Colonic mucosa (tissue), 4 donors: Measurements from ENCODE around the gene DHX8. TPM values are rescaled to one million over a fixed set of nuclear protein-coding genes. Genes with fewer than 3 reads are reported as not detected.

Source experiments
- DNase-seq: peaks from one replicate; pipeline ENCODE4 v3.0.0-alpha.2; 2020
- H3K27ac ChIP-seq: fragments of 200-600 bp; one replicate; pipeline ENCODE4 v1.8.0; 2021
- H3K27me3 ChIP-seq: fragments of 200-600 bp; one replicate; pipeline ENCODE4 v1.8.0; 2021
- H3K36me3 ChIP-seq: fragments of 200-600 bp; one replicate; pipeline ENCODE4 v1.8.0; 2021
- H3K4me1 ChIP-seq: fragments of 200-600 bp; one replicate; pipeline ENCODE4 v1.8.0; 2021; ENCODE audit warnings: mild to moderate bottlenecking
- H3K4me3 ChIP-seq: fragments of 200-600 bp; one replicate; pipeline ENCODE4 v1.8.0; 2021
- H3K9ac ChIP-seq, 2 donors: one replicate each; pipeline ENCODE4 v1.7.0; 2013; ENCODE audit warnings: control low read depth in 2 of 2, low read depth in 2 of 2, low read length in 2 of 2
- H3K9me3 ChIP-seq: fragments of 200-600 bp; one replicate; pipeline ENCODE4 v1.8.0; 2021
- CTCF ChIP-seq: fragments of 200-600 bp; IDR thresholded peaks from one replicate; pipeline ENCODE4 v1.8.0; 2022; ENCODE audit warnings: antibody characterized with exemption, mild to moderate bottlenecking
- intact Hi-C: fragments of 100-400 bp; cut with DNase I; formaldehyde crosslinking; loops from one replicate; pipeline ENCODE4 v1.14.1; 2022
- total RNA-seq, 2 donors: library from RNA; stranded (reverse); fragmentation: NEBNext Ultra II Directional in 1 of 2; extraction: Animal tissue kit (Norgen Biotek cat#: 25700) in 1 of 2; gene quantifications; one replicate each; pipeline ENCODE4 v1.2.1, GENCODE V29; 2021
- donor health status: healthy.
- donor health status: DM: no; HTN: no; CAD: no.
- donor health status: DM: no; HTN: no; CAD: no.

DHX8 gene
- total RNA-seq, 2 donors from 2014 or later: 44.5 to 47.6 TPM

- Histone ChIP-seq H3K27ac (no peak overlapping the region), H3K4me3 (no peak overlapping the region), H3K9ac (no peak overlapping the region), H3K4me1 (no peaks in the 10 kb centered on the region), H3K27me3 (peaks cover 2% of the 10 kb centered on the region), H3K36me3 (no peaks in the 10 kb centered on the region), H3K9me3 (no peaks in the 10 kb centered on the region)
- no peak for TF ChIP-seq CTCF
- no peak for DNase-seq
- intact Hi-C loops: no loop called here
Observed at GRCh38 chr17:43568506-43569082, 84.8 kb downstream of the DHX8 start.

- intact Hi-C loops: no loop called here
- no peak for TF ChIP-seq CTCF
- DNase-seq: no peak
Observed at GRCh38 chr17:43570518-43570928, 86.7 kb downstream of the DHX8 start.

GRCh38 chr17:43572368-43572980 is 88.7 kb downstream of the DHX8 start:
- no peak for DNase-seq
- Histone ChIP-seq H3K27ac (no peak overlapping the region), H3K9ac (no peak overlapping the region), H3K9me3 (no peaks in the 10 kb centered on the region), H3K36me3 (no peaks in the 10 kb centered on the region), H3K4me1 (peaks cover 8% of the 10 kb centered on the region), H3K4me3 (no peak overlapping the region), H3K27me3 (no peaks in the 10 kb centered on the region)
- no peak for TF ChIP-seq CTCF
- intact Hi-C loops: no loop called here

More at GRCh38 chr17:43570518-43570928, 86.7 kb downstream of the DHX8 start:
- H3K4me3 ChIP-seq: no peak overlapping the region
- no peak overlapping the region for H3K27ac ChIP-seq
- H3K9ac ChIP-seq: no peak overlapping the region
- no peaks in the 10 kb centered on the region for H3K36me3 ChIP-seq
- peaks cover 8% of the 10 kb centered on the region for H3K4me1 ChIP-seq
- no peaks in the 10 kb centered on the region for H3K27me3 ChIP-seq
- H3K9me3 ChIP-seq: no peaks in the 10 kb centered on the region

- intact Hi-C loops: no loop called here
- H3K27ac ChIP-seq: no peak overlapping the region
- DNase-seq: no peak
Observed at GRCh38 chr17:43573579-43574321, 90.0 kb downstream of the DHX8 start.

GRCh38 chr17:43574348-43574747 is 90.6 kb downstream of the DHX8 start:
- Histone ChIP-seq H3K4me3 (no peak overlapping the region), H3K36me3 (no peaks in the 10 kb centered on the region), H3K27ac (no peak overlapping the region), H3K4me1 (peaks cover 8% of the 10 kb centered on the region), H3K9ac (peak overlapping the region in 1 of 2 donors; percentile 21), H3K27me3 (no peaks in the 10 kb centered on the region), H3K9me3 (no peaks in the 10 kb centered on the region)
- intact Hi-C loops: no loop called here
- TF ChIP-seq CTCF: no peak
- peak; percentile 44 for DNase-seq

More at GRCh38 chr17:43573579-43574321, 90.0 kb downstream of the DHX8 start:
- Histone ChIP-seq H3K4me1 (peaks cover 8% of the 10 kb centered on the region), H3K27me3 (no peaks in the 10 kb centered on the region), H3K4me3 (no peak overlapping the region), H3K9ac (peak overlapping the region in 1 of 2 donors; percentile 21), H3K36me3 (no peaks in the 10 kb centered on the region), H3K9me3 (no peaks in the 10 kb centered on the region)
- no peak for TF ChIP-seq CTCF
